ENCODE data around the gene CALM3.

CALM3 gene

DNA sequence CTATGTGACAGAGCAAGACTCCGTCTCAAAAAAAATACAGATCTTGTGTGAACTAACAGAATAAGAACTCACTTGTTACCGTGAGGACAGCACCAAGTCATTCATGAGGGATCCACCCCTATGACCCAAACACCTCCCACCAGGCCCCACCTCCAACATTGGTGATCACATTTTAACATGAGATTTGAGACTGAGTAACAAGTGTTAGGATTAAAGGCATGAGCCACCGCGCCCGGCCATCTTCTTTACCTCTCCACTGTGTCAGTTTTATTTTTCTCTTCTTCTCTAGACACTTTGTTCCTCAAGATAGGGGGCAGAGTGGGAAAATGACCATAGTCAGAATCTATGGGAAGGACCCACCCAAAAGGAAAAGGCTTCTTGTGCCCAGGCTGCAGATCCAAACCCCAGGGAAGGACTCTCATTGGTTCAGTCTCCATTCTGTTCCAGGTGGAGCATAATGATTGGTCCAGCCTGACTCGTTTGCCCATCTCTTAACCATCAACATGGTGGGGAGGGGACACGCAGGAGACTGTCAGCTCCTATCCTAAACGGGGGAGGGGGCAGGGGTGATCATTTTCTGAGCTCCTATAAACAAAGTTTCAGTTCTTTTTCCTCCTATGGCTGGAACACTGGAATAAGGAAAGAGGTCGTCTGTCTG lies 1.3 kb upstream of the CALM3 start:
- no peak for DNase-seq (ENCODE audit: low read depth in 1 of 2, low spot score in 1 of 2)

- peak; percentile 94 to 95 for DNase-seq (ENCODE audit: low read depth in 1 of 2, low spot score in 1 of 2)
Measured at GRCh38 chr19:46600384-46601317, 479 bp upstream of the CALM3 start.

- DNase-seq (ENCODE audit: low read depth in 1 of 2, low spot score in 1 of 2): no peak
Measured at GRCh38 chr19:46602392-46603194, 1.5 kb downstream of the CALM3 start.

DNA sequence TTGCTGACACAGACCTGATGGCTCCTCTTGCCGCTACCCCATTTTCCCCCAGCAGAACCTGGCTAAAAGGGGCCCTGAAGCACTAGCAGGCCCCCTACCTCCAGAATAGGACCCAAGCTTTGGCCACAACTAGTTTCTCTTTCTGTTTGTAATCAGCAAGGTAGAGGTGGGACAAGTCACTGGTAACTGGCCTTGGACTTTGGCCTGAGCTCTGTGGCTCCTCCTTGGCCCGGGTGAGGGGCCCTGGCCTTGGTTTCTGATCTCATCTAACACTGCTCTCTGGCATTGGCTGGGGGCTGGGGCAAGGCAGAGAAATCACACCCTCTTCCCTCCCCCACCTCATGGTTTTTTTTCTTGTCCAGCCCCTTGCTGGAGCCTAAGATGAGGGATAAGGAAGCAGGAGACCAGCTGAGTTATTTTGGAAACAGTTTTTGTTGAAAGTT lies 2.1 kb downstream of the CALM3 start:
- no peak for DNase-seq (ENCODE audit: low read depth in 1 of 2, low spot score in 1 of 2)

DNA sequence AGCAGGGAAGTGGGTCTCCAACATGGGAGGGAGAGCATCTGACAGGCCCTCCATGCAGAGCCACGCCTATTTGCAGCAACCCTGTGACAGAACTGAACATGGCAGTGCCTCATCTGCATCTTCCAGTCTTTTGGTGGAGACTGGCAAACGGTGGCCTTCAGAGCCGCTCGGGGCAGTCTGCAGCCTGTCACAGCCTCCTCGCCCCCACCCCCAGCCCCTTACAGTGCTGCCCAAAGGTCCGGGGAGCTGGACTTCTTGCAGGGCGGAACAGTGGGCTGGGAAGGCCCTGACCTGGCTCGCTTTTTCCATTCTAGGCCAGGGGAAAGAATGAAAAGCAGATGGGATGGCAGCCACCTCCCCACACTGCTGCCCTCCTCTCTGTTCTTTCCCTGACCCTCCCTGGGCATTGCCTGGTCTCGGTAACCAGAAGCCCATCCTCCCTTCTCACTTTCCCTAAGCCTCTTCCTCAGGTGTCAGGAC lies 2.7 kb downstream of the CALM3 start:
- DNase-seq (ENCODE audit: low read depth in 1 of 2, low spot score in 1 of 2): no peak

GRCh38 chr19:46604781-46605355 lies 3.7 kb downstream of the CALM3 start:
- DNase-seq (ENCODE audit: low read depth in 1 of 2, low spot score in 1 of 2): no peak

DNA sequence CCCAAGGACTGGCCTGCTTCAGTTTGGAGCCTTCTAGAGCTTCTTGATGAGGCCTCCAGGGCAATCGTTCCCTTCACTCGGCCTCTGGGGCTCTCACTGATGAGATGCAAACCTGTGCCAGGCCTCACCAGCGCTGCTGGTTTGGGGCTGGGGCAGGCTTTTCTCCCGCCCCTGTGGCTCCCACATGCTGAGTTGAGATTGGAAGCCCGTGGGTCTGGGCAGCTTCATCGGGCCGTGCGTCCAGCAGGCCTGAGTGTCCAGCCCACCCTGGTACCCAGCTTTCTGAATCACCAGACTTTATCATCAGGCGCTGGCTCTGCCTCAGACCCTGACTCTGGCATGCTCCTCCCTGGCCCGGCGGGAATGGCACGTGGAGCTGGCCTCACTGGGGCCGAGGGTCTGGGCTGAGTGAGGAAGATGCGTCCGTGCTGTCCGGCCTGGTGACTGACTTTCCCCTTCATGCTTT lies 4.3 kb downstream of the CALM3 start:
- DNase-seq (ENCODE audit: low read depth in 1 of 2, low spot score in 1 of 2): no peak

- DNase-seq (ENCODE audit: low read depth in 1 of 2, low spot score in 1 of 2): no peak
Measured at GRCh38 chr19:46606019-46606418, 4.9 kb downstream of the CALM3 start.

DNA sequence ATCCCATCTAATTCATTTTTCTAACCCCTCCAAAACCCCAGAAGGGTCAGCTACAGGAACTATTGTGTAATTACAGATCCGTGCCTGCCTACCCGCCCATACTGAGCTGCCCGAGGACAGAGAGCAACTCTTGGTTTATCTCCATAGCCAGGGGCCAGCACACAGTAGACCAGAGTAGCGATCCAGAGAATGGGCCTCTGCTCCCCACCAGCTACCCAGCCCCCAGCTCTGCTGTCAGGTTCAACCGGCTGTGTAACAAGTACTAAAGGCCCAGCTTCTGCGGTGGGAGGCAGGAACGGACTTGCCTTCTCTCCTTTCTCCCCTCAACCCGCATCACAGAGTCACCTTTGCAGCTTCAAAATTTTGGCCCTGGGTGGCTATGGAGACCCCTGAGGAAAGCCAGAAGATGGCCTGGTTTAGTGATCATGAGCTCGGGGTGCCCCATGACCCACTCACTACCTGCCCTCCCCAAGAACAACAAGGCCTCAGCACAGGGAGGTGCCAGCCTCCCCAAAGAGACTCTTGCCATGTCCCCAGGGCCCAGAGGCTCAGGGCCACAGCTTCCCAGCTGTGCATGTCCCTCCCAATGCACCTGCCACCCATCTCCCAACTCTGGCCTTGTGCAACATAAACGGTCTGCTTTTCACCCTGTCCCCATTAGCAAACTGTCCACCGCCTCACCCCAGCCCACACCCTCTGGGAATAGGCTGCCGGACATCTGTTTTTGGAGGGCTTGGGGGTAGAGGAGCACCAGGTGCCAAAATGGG lies 5.7 kb downstream of the CALM3 start:
- DNase-seq (ENCODE audit: low read depth in 1 of 2, low spot score in 1 of 2): no peak

DNA sequence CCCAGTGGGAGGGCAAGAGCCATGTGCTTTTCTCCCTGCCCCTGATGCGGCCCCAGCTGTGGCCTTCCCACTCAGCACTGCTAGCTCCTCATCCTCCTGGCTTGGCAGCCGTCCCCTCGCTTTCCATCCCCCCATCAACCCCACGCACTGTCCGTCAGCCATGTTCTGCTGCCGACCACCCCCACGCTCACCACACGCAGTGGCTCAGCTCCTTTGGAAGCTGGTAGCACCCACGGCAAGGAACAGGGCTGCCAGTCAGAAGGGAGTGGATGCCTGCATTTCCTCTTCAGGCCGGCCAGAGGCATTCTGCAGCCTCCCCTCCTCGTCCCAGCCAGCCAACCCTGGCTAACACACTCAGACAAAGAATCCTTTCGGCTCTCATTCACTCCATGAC lies 6.3 kb downstream of the CALM3 start:
- no peak for DNase-seq (ENCODE audit: low read depth in 1 of 2, low spot score in 1 of 2)

DNA sequence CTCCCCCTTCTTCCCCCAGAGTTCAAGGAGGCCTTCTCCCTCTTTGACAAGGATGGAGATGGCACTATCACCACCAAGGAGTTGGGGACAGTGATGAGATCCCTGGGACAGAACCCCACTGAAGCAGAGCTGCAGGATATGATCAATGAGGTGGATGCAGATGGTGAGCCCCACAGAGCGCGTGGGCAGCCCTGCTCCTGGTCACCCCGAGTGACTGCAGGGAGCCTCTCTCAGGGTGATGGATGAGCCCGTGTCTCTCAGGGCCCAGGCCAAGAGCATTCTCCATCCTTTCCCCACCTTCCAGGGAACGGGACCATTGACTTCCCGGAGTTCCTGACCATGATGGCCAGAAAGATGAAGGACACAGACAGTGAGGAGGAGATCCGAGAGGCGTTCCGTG lies 7.0 kb downstream of the CALM3 start:
- no peak for DNase-seq (ENCODE audit: low read depth in 1 of 2, low spot score in 1 of 2)

GRCh38 chr19:46608581-46609345 lies 7.6 kb downstream of the CALM3 start:
- no peak for DNase-seq (ENCODE audit: low read depth in 1 of 2, low spot score in 1 of 2)

- DNase-seq (ENCODE audit: low read depth in 1 of 2, low spot score in 1 of 2): no peak
Measured at GRCh38 chr19:46609511-46610412, 8.6 kb downstream of the CALM3 start.

DNA sequence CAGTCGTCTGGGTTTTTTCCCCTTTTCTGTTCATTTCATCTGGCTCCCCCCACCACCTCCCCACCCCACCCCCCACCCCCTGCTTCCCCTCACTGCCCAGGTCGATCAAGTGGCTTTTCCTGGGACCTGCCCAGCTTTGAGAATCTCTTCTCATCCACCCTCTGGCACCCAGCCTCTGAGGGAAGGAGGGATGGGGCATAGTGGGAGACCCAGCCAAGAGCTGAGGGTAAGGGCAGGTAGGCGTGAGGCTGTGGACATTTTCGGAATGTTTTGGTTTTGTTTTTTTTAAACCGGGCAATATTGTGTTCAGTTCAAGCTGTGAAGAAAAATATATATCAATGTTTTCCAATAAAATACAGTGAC lies 9.3 kb downstream of the CALM3 start:
- DNase-seq (ENCODE audit: low read depth in 1 of 2, low spot score in 1 of 2): no peak

DNA sequence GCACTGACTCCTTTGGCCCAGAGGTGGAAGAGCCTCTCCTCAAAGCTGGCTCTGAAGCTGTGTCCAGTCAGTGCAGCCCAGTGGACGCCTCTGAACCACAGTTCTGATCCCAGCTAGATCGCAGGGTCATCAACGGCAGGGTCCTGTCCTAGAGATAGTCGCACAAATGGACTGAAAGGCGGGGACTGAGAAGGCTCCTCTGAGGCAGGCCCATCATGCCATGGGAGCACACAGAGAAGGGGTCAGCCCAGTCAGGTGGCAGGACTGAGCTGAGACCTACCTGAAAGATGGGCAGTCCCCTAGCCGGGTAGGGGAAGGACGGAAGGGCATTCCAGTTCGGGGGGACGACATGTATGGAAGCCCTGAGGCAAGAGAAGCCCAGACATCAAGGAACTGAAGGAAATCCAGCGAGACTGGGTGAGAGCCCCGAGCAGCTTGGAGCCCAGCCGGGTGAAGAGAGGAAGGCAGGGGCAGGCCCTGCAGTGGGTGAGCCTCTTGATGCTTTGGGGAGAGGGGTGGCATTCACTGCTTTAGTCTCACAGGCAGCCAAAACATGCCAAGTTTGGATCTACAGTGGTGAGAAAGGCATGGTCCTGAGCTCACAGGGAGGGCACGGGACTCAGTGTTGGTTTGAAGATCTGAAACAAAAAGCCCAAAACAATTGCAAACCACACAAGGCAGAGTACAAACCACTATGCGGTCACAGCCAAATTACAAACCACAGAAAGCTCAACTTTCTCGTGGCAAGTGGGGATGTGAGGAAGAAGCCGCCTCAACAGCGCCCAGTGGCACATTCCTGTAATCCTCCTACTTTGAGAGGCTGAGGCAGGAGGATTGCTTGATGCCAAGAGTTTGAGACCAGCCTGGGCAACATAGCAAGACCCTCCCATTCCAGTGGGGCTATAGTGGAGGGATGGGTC lies 10.0 kb downstream of the CALM3 start:
- no peak for DNase-seq (ENCODE audit: low read depth in 1 of 2, low spot score in 1 of 2)

- no peak for DNase-seq (ENCODE audit: low read depth in 1 of 2, low spot score in 1 of 2)
Measured at GRCh38 chr19:46611776-46612175, 10.6 kb downstream of the CALM3 start.

DNA sequence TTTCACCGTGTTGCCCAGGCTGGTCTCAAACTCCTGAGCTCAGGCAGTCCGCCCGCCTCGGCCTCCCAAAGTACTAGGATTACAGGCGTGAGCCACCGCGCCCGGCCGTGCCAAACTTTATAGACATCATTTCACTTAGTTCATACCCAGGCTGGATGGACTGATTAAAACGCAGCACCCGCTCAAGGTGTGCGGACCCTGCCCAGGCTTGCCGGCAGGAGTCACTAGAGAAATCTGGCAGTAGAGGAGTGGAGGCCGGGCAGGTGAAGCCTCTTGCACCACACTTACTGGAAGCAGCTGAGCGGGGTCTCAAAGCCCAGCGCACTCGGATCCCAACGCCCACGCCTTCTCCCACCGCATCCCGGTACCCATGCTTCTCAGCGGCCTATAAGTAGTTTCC lies 12.4 kb downstream of the CALM3 start:
- DNase-seq (ENCODE audit: low read depth in 1 of 2, low spot score in 1 of 2): no peak
